ENCODE data around the gene CD82.

- TF ChIP-seq CTCF (optimal IDR thresholded peaks at IDR 0.05 in 1 of 3, IDR thresholded peaks at IDR 0.05 in 1 of 3, conservative IDR thresholded peaks at IDR 0.05 in 1 of 3; ENCODE audit: extremely low read depth in 1 of 3, insufficient read depth in 2 of 3, low read length in 3 of 3) (no peak), EZH2 (IDR thresholded peaks at IDR 0.05; ENCODE audit: low read length) (no peak)
These were observed 37.4 kb downstream of the CD82 start for GRCh38 chr11:44602891-44603310.
